ENCODE measurements around the gene FGD4.

FGD4 gene

GRCh38 chr12:32548691-32549281 is 149.4 kb downstream of the FGD4 start:
- DNase-seq, result peak; percentile 58
- Histone ChIP-seq H3K14ac (ENCODE audit: low read length in 2 of 2) (no peak overlapping the region), H3K4me3 (ENCODE audit: insufficient read depth in 1 of 2, low read depth in 1 of 2, low read length in 2 of 2) (peak overlapping the region in 1 of 2 experiments; percentile 35), H3K4me2 (ENCODE audit: low read length, poor library complexity, severe bottlenecking) (no peak overlapping the region), H3K18ac (ENCODE audit: low read depth in 1 of 2, low read length in 2 of 2) (no peak overlapping the region), H2BK120ac (ENCODE audit: low read depth, low read length) (no peak overlapping the region), H2BK12ac (ENCODE audit: low read length in 2 of 2) (no peak overlapping the region), H4K91ac (ENCODE audit: low read length) (no peak overlapping the region), H2AK5ac (ENCODE audit: low read length, severe bottlenecking) (peak overlapping the region; percentile 60), H2AFZ (ENCODE audit: low read depth, low read length) (no peak overlapping the region), H3K36me3 (ENCODE audit: control insufficient read depth in 1 of 2, insufficient read depth in 2 of 2, low read depth in 1 of 2, low read length in 2 of 2) (peaks cover 0 to 5% of the 10 kb centered on the region in 2 experiments), H2BK5ac (ENCODE audit: low read depth, low read length, poor library complexity, severe bottlenecking) (no peak overlapping the region), H3K27ac (ENCODE audit: low read length, poor library complexity, severe bottlenecking) (peak overlapping the region; percentile 30), H3K4ac (ENCODE audit: low read depth in 1 of 2, low read length in 2 of 2) (no peak overlapping the region), H3K9me3 (ENCODE audit: control insufficient read depth, low read length) (no peaks in the 10 kb centered on the region), H3K23ac (ENCODE audit: low read length in 2 of 2) (no peak overlapping the region), H3K79me1 (replicated peaks; ENCODE audit: low read length, poor library complexity, severe bottlenecking) (peaks cover 17% of the 10 kb centered on the region), H2BK15ac (ENCODE audit: low read depth, poor library complexity, severe bottlenecking) (no peak overlapping the region), H3K4me1 (ENCODE audit: control insufficient read depth, insufficient read depth, low read depth, low read length) (peaks cover 18% of the 10 kb centered on the region), H3K9ac (ENCODE audit: low read length) (peak overlapping the region; percentile 48), H4K8ac (ENCODE audit: low read length) (peak overlapping the region; percentile 1), H3K27me3 (ENCODE audit: control insufficient read depth in 1 of 2, insufficient read depth in 1 of 2, low read length in 2 of 2) (no peaks in the 10 kb centered on the region)
- 80% methylated on average over 6 of the region's 6 CpGs for WGBS

DNA sequence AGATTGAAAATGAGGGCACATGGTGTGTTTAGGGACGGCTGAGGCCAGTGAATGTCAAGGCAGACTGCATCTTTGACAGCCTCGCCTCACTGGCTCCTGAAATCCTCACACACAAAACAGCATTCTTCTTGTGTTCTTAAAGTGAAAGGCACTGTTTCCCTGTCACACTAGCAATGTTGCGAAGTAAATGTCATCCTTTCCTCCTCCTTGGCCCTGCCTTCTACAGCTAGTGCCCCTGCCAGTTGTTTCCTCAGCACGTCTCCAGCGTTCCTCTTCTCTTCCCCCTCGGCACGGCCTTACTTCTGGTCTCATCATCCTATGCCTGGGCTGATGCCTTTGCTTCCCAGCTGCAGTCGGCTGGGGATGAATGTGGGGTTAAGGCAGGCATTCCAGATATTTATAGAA is 150.3 kb downstream of the FGD4 start:
- Histone ChIP-seq H3K9me3 (ENCODE audit: control insufficient read depth, low read length) (no peaks in the 10 kb centered on the region), H3K79me1 (replicated peaks; ENCODE audit: low read length, poor library complexity, severe bottlenecking) (peaks cover 14% of the 10 kb centered on the region), H3K4me1 (ENCODE audit: control insufficient read depth, insufficient read depth, low read depth, low read length) (peaks cover 18% of the 10 kb centered on the region), H3K4me2 (ENCODE audit: low read length, poor library complexity, severe bottlenecking) (no peak overlapping the region), H3K18ac (ENCODE audit: low read depth in 1 of 2, low read length in 2 of 2) (peak overlapping the region in 1 of 2 experiments; percentile 90), H3K27ac (ENCODE audit: low read length, poor library complexity, severe bottlenecking) (peak overlapping the region; percentile 30), H3K14ac (ENCODE audit: low read length in 2 of 2) (no peak overlapping the region), H3K4me3 (ENCODE audit: insufficient read depth in 1 of 2, low read depth in 1 of 2, low read length in 2 of 2) (peak overlapping the region in 1 of 2 experiments; percentile 35), H4K91ac (ENCODE audit: low read length) (no peak overlapping the region), H2BK12ac (ENCODE audit: low read length in 2 of 2) (peak overlapping the region in 1 of 2 experiments; percentile 45), H4K8ac (ENCODE audit: low read length) (no peak overlapping the region), H3K36me3 (ENCODE audit: control insufficient read depth in 1 of 2, insufficient read depth in 2 of 2, low read depth in 1 of 2, low read length in 2 of 2) (peaks cover 0 to 5% of the 10 kb centered on the region in 2 experiments), H2AK5ac (ENCODE audit: low read length, severe bottlenecking) (no peak overlapping the region), H2BK120ac (ENCODE audit: low read depth, low read length) (no peak overlapping the region), H3K9ac (ENCODE audit: low read length) (peak overlapping the region; percentile 48), H3K27me3 (ENCODE audit: control insufficient read depth in 1 of 2, insufficient read depth in 1 of 2, low read length in 2 of 2) (no peaks in the 10 kb centered on the region), H3K4ac (ENCODE audit: low read depth in 1 of 2, low read length in 2 of 2) (peak overlapping the region in 1 of 2 experiments; percentile 24), H2BK15ac (ENCODE audit: low read depth, poor library complexity, severe bottlenecking) (no peak overlapping the region), H2AFZ (ENCODE audit: low read depth, low read length) (no peak overlapping the region), H3K23ac (ENCODE audit: low read length in 2 of 2) (no peak overlapping the region), H2BK5ac (ENCODE audit: low read depth, low read length, poor library complexity, severe bottlenecking) (no peak overlapping the region)
- WGBS, result 73% methylated on average over 8 of the region's 8 CpGs
- peak; percentile 58 for DNase-seq

DNA sequence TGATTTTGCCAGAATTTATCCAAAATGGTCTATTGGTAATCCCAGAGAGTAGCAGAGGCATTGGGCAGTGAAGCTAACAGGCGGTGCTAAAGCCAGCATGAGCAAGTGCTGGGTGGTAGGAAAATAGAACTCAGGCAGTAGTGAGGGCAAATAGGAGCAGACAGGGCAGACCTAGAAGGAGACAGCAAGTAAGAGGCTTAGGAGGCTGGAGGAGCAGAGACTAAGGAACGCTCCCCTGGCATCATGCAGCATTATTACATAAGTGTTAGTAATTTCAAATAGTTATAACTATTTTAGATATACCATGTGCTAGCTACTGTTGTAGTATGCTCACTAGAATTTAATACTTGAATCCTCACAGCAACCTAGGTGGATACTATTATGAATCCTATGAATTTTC is 151.7 kb downstream of the FGD4 start:
- no peak for DNase-seq
- no peak overlapping the region for H3K27ac ChIP-seq (ENCODE audit: low read length, poor library complexity, severe bottlenecking)
- no peaks in the 10 kb centered on the region for H3K9me3 ChIP-seq (ENCODE audit: control insufficient read depth, low read length)
- no peak overlapping the region for H2BK5ac ChIP-seq (ENCODE audit: low read depth, low read length, poor library complexity, severe bottlenecking)
- no peak overlapping the region for H4K91ac ChIP-seq (ENCODE audit: low read length)
- no peak overlapping the region for H3K18ac ChIP-seq (ENCODE audit: low read depth in 1 of 2, low read length in 2 of 2)
- peaks cover 18% of the 10 kb centered on the region for H3K4me1 ChIP-seq (ENCODE audit: control insufficient read depth, insufficient read depth, low read depth, low read length)
- H2BK120ac ChIP-seq (ENCODE audit: low read depth, low read length), result no peak overlapping the region
- H3K4me2 ChIP-seq (ENCODE audit: low read length, poor library complexity, severe bottlenecking), result no peak overlapping the region
- H2BK15ac ChIP-seq (ENCODE audit: low read depth, poor library complexity, severe bottlenecking), result no peak overlapping the region
- WGBS, result 97% methylated on average over 1 of the region's 2 CpGs
- H3K9ac ChIP-seq (ENCODE audit: low read length), result no peak overlapping the region
- H3K4ac ChIP-seq (ENCODE audit: low read depth in 1 of 2, low read length in 2 of 2), result peak overlapping the region in 1 of 2 experiments; percentile 24
- no peak overlapping the region for H4K8ac ChIP-seq (ENCODE audit: low read length)
- H2AK5ac ChIP-seq (ENCODE audit: low read length, severe bottlenecking), result no peak overlapping the region
- H2AFZ ChIP-seq (ENCODE audit: low read depth, low read length), result no peak overlapping the region
- H3K4me3 ChIP-seq (ENCODE audit: insufficient read depth in 1 of 2, low read depth in 1 of 2, low read length in 2 of 2), result no peak overlapping the region
- H3K14ac ChIP-seq (ENCODE audit: low read length in 2 of 2), result no peak overlapping the region
- H3K27me3 ChIP-seq (ENCODE audit: control insufficient read depth in 1 of 2, insufficient read depth in 1 of 2, low read length in 2 of 2), result no peaks in the 10 kb centered on the region
- peaks cover 14% of the 10 kb centered on the region for H3K79me1 ChIP-seq (replicated peaks; ENCODE audit: low read length, poor library complexity, severe bottlenecking)
- H3K36me3 ChIP-seq (ENCODE audit: control insufficient read depth in 1 of 2, insufficient read depth in 2 of 2, low read depth in 1 of 2, low read length in 2 of 2), result peaks cover 0 to 5% of the 10 kb centered on the region in 2 experiments
- no peak overlapping the region for H3K23ac ChIP-seq (ENCODE audit: low read length in 2 of 2)
- H2BK12ac ChIP-seq (ENCODE audit: low read length in 2 of 2), result no peak overlapping the region

GRCh38 chr12:32558903-32559302 is 159.5 kb downstream of the FGD4 start:
- no peaks in the 10 kb centered on the region for H3K4me1 ChIP-seq (ENCODE audit: control insufficient read depth, insufficient read depth, low read depth, low read length)
- no peak overlapping the region for H3K14ac ChIP-seq (ENCODE audit: low read length in 2 of 2)
- H3K4me3 ChIP-seq (ENCODE audit: insufficient read depth in 1 of 2, low read depth in 1 of 2, low read length in 2 of 2), result peak overlapping the region in 1 of 2 experiments; percentile 59
- H2BK15ac ChIP-seq (ENCODE audit: low read depth, poor library complexity, severe bottlenecking), result no peak overlapping the region
- H3K9me3 ChIP-seq (ENCODE audit: control insufficient read depth, low read length), result no peaks in the 10 kb centered on the region
- no peak overlapping the region for H3K23ac ChIP-seq (ENCODE audit: low read length in 2 of 2)
- H3K9ac ChIP-seq (ENCODE audit: low read length), result peak overlapping the region; percentile 86
- no peak overlapping the region for H3K27ac ChIP-seq (ENCODE audit: low read length, poor library complexity, severe bottlenecking)
- H3K27me3 ChIP-seq (ENCODE audit: control insufficient read depth in 1 of 2, insufficient read depth in 1 of 2, low read length in 2 of 2), result no peaks in the 10 kb centered on the region
- H2BK5ac ChIP-seq (ENCODE audit: low read depth, low read length, poor library complexity, severe bottlenecking), result no peak overlapping the region
- no peak overlapping the region for H2AFZ ChIP-seq (ENCODE audit: low read depth, low read length)
- no CpG with 5 or more reads among the region's 1 CpG for WGBS
- no peak overlapping the region for H3K18ac ChIP-seq (ENCODE audit: low read depth in 1 of 2, low read length in 2 of 2)
- H3K4ac ChIP-seq (ENCODE audit: low read depth in 1 of 2, low read length in 2 of 2), result no peak overlapping the region
- H2AK5ac ChIP-seq (ENCODE audit: low read length, severe bottlenecking), result no peak overlapping the region
- H3K4me2 ChIP-seq (ENCODE audit: low read length, poor library complexity, severe bottlenecking), result no peak overlapping the region
- no peak overlapping the region for H4K8ac ChIP-seq (ENCODE audit: low read length)
- H2BK120ac ChIP-seq (ENCODE audit: low read depth, low read length), result no peak overlapping the region
- H3K36me3 ChIP-seq (ENCODE audit: control insufficient read depth in 1 of 2, insufficient read depth in 2 of 2, low read depth in 1 of 2, low read length in 2 of 2), result peaks cover 0 to 7% of the 10 kb centered on the region in 2 experiments
- peak; percentile 78 for DNase-seq
- H2BK12ac ChIP-seq (ENCODE audit: low read length in 2 of 2), result no peak overlapping the region
- H4K91ac ChIP-seq (ENCODE audit: low read length), result no peak overlapping the region
- H3K79me1 ChIP-seq (replicated peaks; ENCODE audit: low read length, poor library complexity, severe bottlenecking), result peaks cover 16% of the 10 kb centered on the region
